OCI-LY1 (cell line): ENCODE results near the gene BAIAP2.

Source experiments
- H2AFZ ChIP-seq: fragments of 200-600 bp; sonication (generic), shearing (Covaris generic); 2 replicates; pipeline ENCODE4 v1.6.0; 2014; ENCODE audit warnings: antibody characterized with exemption, mild to moderate bottlenecking, low read length
- H3F3A ChIP-seq: fragments of 200-600 bp; sonication (generic), shearing (Covaris generic); 2 replicates; pipeline ENCODE4 v1.6.0; 2014; ENCODE audit warnings: mild to moderate bottlenecking, antibody characterized with exemption, low read length, moderate library complexity; ENCODE audit not compliant: insufficient read depth
- H3K27ac ChIP-seq: fragments of 200-600 bp; sonication (generic); 2 replicates; pipeline ENCODE4 v1.5.1; 2014; ENCODE audit warnings: low read length, mixed run types, mild to moderate bottlenecking, low read depth; ENCODE audit not compliant: poor library complexity, severe bottlenecking
- H3K27me3 ChIP-seq: fragments of 200-600 bp; sonication (generic); 2 replicates; pipeline ENCODE4 v1.6.0; 2014; ENCODE audit warnings: antibody characterized with exemption, mild to moderate bottlenecking, low read length, moderate library complexity; ENCODE audit not compliant: insufficient read depth
- H3K36me3 ChIP-seq: fragments of 200-600 bp; sonication (generic); 2 replicates; pipeline ENCODE4 v1.6.1; 2014; ENCODE audit warnings: mild to moderate bottlenecking, antibody characterized with exemption, low read length, moderate library complexity, mixed read lengths; ENCODE audit not compliant: insufficient read depth
- H3K4me1 ChIP-seq: fragments of 200-600 bp; sonication (generic); 2 replicates; pipeline ENCODE4 v1.5.1; 2014; ENCODE audit warnings: mild to moderate bottlenecking, low read length, moderate library complexity; ENCODE audit not compliant: insufficient read depth, severe bottlenecking
- H3K4me2 ChIP-seq: fragments of 200-600 bp; sonication (generic), shearing (Covaris generic); 2 replicates; pipeline ENCODE4 v1.6.1; 2014; ENCODE audit warnings: low read length
- H3K4me3 ChIP-seq: fragments of 200-600 bp; sonication (generic); 2 replicates; pipeline ENCODE4 v1.5.1; 2014; ENCODE audit warnings: low read length, low read depth, mild to moderate bottlenecking, mixed read lengths; ENCODE audit not compliant: poor library complexity, severe bottlenecking
- H3K79me2 ChIP-seq: fragments of 200-600 bp; shearing (Covaris generic); 2 replicates; pipeline ENCODE4 v1.6.1; 2016; ENCODE audit warnings: mixed run types, low read length, mixed read lengths; ENCODE audit not compliant: insufficient read depth
- H3K9ac ChIP-seq: fragments of 200-600 bp; sonication (generic), shearing (Covaris generic); 2 replicates; pipeline ENCODE4 v1.6.1; 2014; ENCODE audit warnings: mild to moderate bottlenecking, low read length, mixed read lengths
- H3K9me2 ChIP-seq: fragments of 200-600 bp; sonication (generic), shearing (Covaris generic); 2 replicates; pipeline ENCODE4 v1.6.1; 2014; ENCODE audit warnings: low read depth, mild to moderate bottlenecking, low read length, mixed read lengths
- H3K9me3 ChIP-seq: fragments of 200-600 bp; shearing (Covaris generic); 2 replicates; pipeline ENCODE4 v1.6.1; 2014; ENCODE audit warnings: low read length, mixed read lengths
- H4K20me1 ChIP-seq: fragments of 200-600 bp; sonication (generic), shearing (Covaris generic); 2 replicates; pipeline ENCODE4 v1.6.0; 2016; ENCODE audit warnings: mild to moderate bottlenecking, low read length; ENCODE audit not compliant: insufficient read depth
- EZH2 ChIP-seq: fragments of 200-600 bp; sonication (generic), shearing (Covaris generic); IDR thresholded peaks from 2 replicates; pipeline ENCODE4 v1.8.0; 2017; ENCODE audit warnings: borderline replicate concordance, mixed run types, mild to moderate bottlenecking, antibody characterized with exemption, low read length, moderate library complexity, mixed read lengths
- TF ChIP-seq, protein P1 (sequence below): fragments of 200-600 bp; sonication (generic), shearing (Covaris generic); IDR thresholded peaks from 2 replicates; pipeline ENCODE4 v1.5.1; 2017; ENCODE audit warnings: mild to moderate bottlenecking, antibody characterized with exemption, low read length, moderate library complexity, mixed read lengths

BAIAP2 gene

DNA sequence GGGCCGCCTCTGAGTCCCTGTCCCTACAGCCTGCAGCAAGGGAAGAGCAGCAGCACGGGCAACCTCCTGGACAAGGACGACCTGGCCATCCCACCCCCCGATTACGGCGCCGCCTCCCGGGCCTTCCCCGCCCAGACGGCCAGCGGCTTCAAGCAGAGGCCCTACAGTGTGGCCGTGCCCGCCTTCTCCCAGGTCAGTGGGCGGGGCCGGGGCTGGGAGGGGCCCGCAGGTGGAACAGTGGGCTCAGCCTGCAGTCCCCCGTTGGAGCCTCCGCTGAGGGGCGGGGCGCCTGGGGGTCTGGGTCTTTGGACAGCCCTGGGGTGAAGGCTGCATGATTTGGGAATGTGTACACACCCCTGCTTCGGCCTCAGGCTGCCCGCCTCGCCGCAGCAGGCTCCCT is 71.8 kb downstream of the BAIAP2 start:
- Histone ChIP-seq H3K9me2 (no peaks in the 10 kb centered on the region), H3K27ac (no peak overlapping the region), H3K4me3 (no peak overlapping the region), H3K4me2 (no peak overlapping the region), H3K27me3 (peaks cover 11% of the 10 kb centered on the region), H3K9ac (no peak overlapping the region), H3K4me1 (no peaks in the 10 kb centered on the region), H4K20me1 (no peaks in the 10 kb centered on the region), H3K36me3 (no peaks in the 10 kb centered on the region), H3K9me3 (no peaks in the 10 kb centered on the region), H3K79me2 (no peaks in the 10 kb centered on the region), H3F3A (no peaks in the 10 kb centered on the region), H2AFZ (no peak overlapping the region)
- TF ChIP-seq, protein P1, sequence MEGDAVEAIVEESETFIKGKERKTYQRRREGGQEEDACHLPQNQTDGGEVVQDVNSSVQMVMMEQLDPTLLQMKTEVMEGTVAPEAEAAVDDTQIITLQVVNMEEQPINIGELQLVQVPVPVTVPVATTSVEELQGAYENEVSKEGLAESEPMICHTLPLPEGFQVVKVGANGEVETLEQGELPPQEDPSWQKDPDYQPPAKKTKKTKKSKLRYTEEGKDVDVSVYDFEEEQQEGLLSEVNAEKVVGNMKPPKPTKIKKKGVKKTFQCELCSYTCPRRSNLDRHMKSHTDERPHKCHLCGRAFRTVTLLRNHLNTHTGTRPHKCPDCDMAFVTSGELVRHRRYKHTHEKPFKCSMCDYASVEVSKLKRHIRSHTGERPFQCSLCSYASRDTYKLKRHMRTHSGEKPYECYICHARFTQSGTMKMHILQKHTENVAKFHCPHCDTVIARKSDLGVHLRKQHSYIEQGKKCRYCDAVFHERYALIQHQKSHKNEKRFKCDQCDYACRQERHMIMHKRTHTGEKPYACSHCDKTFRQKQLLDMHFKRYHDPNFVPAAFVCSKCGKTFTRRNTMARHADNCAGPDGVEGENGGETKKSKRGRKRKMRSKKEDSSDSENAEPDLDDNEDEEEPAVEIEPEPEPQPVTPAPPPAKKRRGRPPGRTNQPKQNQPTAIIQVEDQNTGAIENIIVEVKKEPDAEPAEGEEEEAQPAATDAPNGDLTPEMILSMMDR: no peak
- TF ChIP-seq EZH2: no peak

DNA sequence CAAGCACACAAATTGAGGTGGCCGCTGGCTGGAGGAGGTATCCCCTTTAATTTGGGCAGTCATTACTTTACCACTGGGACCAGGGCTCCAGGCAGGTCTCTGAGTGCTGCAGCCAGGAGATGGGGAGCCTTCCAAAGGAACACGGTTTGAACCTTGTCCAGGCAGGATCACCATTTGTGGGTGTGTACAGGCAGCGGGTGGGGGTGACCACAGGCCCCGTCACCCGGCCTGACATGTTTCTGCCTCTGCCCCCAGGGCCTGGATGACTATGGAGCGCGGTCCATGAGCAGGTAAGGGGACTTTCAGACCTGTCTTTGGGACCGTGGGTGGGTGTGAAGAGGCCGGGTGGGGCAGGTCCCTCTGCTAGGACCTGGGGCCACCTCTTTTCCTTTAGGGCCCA is 73.3 kb downstream of the BAIAP2 start:
- Histone ChIP-seq H3K9ac (no peak overlapping the region), H3K79me2 (no peaks in the 10 kb centered on the region), H3K9me2 (no peaks in the 10 kb centered on the region), H4K20me1 (no peaks in the 10 kb centered on the region), H3K4me2 (no peak overlapping the region), H3K9me3 (no peaks in the 10 kb centered on the region), H3K36me3 (no peaks in the 10 kb centered on the region), H3F3A (no peaks in the 10 kb centered on the region), H3K27ac (no peak overlapping the region), H3K27me3 (peaks cover 11% of the 10 kb centered on the region), H3K4me1 (no peaks in the 10 kb centered on the region), H3K4me3 (no peak overlapping the region), H2AFZ (no peak overlapping the region)
- no peak for TF ChIP-seq EZH2
- TF ChIP-seq, protein P1: no peak

DNA sequence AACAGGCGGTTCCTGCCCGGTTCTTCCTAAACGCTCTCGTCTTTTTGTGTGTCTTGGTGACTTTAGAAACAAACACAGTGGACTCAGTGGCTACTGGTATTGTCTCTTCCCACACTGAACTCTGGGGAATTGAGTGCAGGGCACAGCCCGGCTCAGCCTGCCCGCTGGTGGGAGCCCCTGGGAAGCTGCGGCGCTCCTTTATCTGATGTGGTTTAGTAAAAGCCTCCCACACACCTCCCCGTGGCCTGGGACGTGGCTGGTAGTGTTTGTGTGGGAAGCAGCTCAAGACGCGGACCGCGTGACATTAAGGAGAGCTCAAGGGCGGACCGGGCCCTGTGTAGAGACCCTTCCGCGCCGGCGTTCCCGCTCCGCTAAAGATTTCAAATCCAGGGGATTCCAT is 75.0 kb downstream of the BAIAP2 start:
- Histone ChIP-seq H3K9ac (no peak overlapping the region), H3K4me3 (no peak overlapping the region), H4K20me1 (no peaks in the 10 kb centered on the region), H3K79me2 (no peaks in the 10 kb centered on the region), H3K36me3 (no peaks in the 10 kb centered on the region), H3F3A (no peaks in the 10 kb centered on the region), H2AFZ (no peak overlapping the region), H3K9me2 (no peaks in the 10 kb centered on the region), H3K4me2 (no peak overlapping the region), H3K9me3 (no peaks in the 10 kb centered on the region), H3K27me3 (peaks cover 5% of the 10 kb centered on the region), H3K4me1 (no peaks in the 10 kb centered on the region), H3K27ac (no peak overlapping the region)
- TF ChIP-seq, protein P1: no peak
- no peak for TF ChIP-seq EZH2
